HFFc6 (cell line): Measurements from ENCODE around the gene MAST4. TPM values are rescaled to one million over a fixed set of nuclear protein-coding genes. Genes with fewer than 3 reads are reported as not detected.

Source experiments
- DNase-seq: peaks from one replicate; pipeline ENCODE4 v3.0.0-alpha.2; 2018
- H3K27ac Mint-ChIP-seq: 2 replicates; pipeline ENCODE4 v1.8.0; 2020; ENCODE audit warnings: mild to moderate bottlenecking, mixed read lengths
- H3K27me3 Mint-ChIP-seq: 2 replicates; pipeline ENCODE4 v1.8.0; 2021; ENCODE audit warnings: mild to moderate bottlenecking, moderate library complexity, mixed read lengths; ENCODE audit not compliant: insufficient read depth
- H3K36me3 Mint-ChIP-seq: 2 replicates; pipeline ENCODE4 v1.8.0; 2021; ENCODE audit warnings: low read depth, mixed read lengths
- H3K4me1 Mint-ChIP-seq: 2 replicates; pipeline ENCODE4 v1.8.0; 2020; ENCODE audit warnings: low read depth, mixed read lengths
- H3K4me3 Mint-ChIP-seq: 2 replicates; pipeline ENCODE4 v1.8.0; 2020; ENCODE audit warnings: mild to moderate bottlenecking, moderate library complexity, mixed read lengths
- H3K9me3 Mint-ChIP-seq: 2 replicates; pipeline ENCODE4 v1.8.0; 2020; ENCODE audit warnings: mild to moderate bottlenecking, mixed read lengths
- total RNA-seq, 6 experiments: library from RNA; stranded (reverse); fragmentation: NEBNext Ultra II Directional; extraction: Animal tissue kit (Norgen Biotek cat#: 25700); gene quantifications; 2 replicates in 1 of 6; 3 replicates in 5 of 6; pipeline ENCODE4 v1.2.3, GENCODE V29; 2021
- TF ChIP-seq, protein P1 (sequence below): fragments of 200-600 bp; sonication (generic); IDR thresholded peaks from 2 replicates; pipeline ENCODE4 v1.5.0; 2021; ENCODE audit warnings: antibody characterized with exemption, mild to moderate bottlenecking

Gene MAST4
- total RNA-seq, 6 experiments from 2014 or later = 3.0 to 5.6 (median 3.9) TPM

DNA sequence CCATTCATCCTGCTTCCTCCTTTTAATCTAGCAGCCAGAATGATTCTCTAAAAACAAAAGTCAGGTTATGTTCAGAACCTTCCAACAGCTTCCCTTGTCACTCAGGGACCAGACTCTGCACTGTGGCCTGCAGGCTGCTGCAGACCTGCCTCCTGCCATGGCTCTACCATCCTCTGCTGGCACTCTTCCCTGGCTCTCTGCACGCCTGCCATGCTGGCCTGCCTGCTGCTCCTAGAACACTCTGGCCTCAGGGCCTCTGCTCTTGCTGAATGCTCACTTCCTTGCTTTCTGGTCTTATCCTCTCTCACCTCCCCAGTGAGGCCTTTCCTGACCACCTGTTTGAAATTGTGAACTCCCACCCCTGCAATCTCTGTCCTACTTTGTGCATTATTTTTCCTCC, 451.0 kb downstream of the MAST4 start:
- no peak for DNase-seq
- Mint-ChIP-seq H3K9me3 (no peaks in the 10 kb centered on the region), H3K36me3 (no peaks in the 10 kb centered on the region), H3K27ac (no peak overlapping the region), H3K27me3 (no peaks in the 10 kb centered on the region; the same call in none of the 2 replicates), H3K4me1 (peaks cover 14% of the 10 kb centered on the region), H3K4me3 (no peak overlapping the region)
- TF ChIP-seq, protein P1, sequence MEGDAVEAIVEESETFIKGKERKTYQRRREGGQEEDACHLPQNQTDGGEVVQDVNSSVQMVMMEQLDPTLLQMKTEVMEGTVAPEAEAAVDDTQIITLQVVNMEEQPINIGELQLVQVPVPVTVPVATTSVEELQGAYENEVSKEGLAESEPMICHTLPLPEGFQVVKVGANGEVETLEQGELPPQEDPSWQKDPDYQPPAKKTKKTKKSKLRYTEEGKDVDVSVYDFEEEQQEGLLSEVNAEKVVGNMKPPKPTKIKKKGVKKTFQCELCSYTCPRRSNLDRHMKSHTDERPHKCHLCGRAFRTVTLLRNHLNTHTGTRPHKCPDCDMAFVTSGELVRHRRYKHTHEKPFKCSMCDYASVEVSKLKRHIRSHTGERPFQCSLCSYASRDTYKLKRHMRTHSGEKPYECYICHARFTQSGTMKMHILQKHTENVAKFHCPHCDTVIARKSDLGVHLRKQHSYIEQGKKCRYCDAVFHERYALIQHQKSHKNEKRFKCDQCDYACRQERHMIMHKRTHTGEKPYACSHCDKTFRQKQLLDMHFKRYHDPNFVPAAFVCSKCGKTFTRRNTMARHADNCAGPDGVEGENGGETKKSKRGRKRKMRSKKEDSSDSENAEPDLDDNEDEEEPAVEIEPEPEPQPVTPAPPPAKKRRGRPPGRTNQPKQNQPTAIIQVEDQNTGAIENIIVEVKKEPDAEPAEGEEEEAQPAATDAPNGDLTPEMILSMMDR = no peak

DNA sequence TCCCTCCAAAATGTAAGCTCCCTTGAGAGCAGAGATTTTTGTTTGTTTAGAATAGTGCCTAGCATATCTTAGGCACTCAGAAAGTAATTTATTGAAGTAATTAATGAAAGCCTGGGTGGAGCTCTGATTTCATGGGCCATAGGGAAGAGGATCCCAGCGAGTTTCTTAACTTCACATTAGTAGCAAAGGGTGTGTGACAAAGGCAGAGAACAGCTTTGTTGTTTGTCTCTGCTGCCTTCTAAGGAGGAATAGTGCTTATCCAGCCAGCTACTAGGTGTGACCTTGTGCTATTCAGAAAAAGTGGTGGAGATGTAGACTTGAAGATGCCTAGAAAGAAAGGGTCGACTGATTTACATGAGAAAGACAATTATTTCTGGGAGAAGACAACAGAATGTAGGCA, 451.4 kb downstream of the MAST4 start:
- Mint-ChIP-seq H3K9me3 (no peaks in the 10 kb centered on the region), H3K36me3 (no peaks in the 10 kb centered on the region), H3K27ac (no peak overlapping the region), H3K4me3 (no peak overlapping the region), H3K4me1 (peaks cover 14% of the 10 kb centered on the region), H3K27me3 (no peaks in the 10 kb centered on the region; the same call in none of the 2 replicates)
- no peak for DNase-seq
- TF ChIP-seq, protein P1 = no peak

DNA sequence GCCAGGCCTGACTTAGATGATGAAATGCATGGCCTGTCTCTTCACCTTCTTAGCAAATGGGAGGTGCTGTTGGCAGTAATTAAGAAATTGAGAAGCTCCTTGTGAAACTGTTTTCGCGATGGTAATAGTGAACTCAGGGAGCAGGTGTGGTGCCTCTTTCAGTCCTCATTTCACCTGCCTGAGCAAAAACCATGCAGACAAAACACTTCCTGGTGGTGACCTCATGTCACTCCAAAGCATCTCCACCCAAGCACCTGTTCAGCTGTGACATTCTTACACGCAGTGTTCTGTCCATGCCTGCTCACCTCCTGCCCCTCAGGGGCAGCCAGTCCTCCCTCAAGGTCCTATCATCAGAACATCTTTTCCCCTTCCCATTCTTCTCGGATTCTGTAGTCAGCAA, 453.9 kb downstream of the MAST4 start:
- H3K4me3 Mint-ChIP-seq = no peak overlapping the region

GRCh38 chr5:67050635-67051034, 454.4 kb downstream of the MAST4 start:
- TF ChIP-seq, protein P1 = no peak
- Mint-ChIP-seq H3K9me3 (no peaks in the 10 kb centered on the region), H3K36me3 (no peaks in the 10 kb centered on the region), H3K27ac (no peak overlapping the region), H3K27me3 (no peaks in the 10 kb centered on the region; the same call in 1 of the 2 replicates), H3K4me3 (peak overlapping the region; percentile 15; the same call in 1 of the 2 replicates), H3K4me1 (peaks cover 14% of the 10 kb centered on the region)
- DNase-seq = no peak

More for the DNA sequence above, 453.9 kb downstream of the MAST4 start:
- no peak for DNase-seq
- Mint-ChIP-seq H3K27me3 (no peaks in the 10 kb centered on the region; the same call in 1 of the 2 replicates), H3K36me3 (no peaks in the 10 kb centered on the region), H3K4me1 (peaks cover 14% of the 10 kb centered on the region), H3K27ac (no peak overlapping the region), H3K9me3 (no peaks in the 10 kb centered on the region)
- TF ChIP-seq, protein P1 = no peak

DNA sequence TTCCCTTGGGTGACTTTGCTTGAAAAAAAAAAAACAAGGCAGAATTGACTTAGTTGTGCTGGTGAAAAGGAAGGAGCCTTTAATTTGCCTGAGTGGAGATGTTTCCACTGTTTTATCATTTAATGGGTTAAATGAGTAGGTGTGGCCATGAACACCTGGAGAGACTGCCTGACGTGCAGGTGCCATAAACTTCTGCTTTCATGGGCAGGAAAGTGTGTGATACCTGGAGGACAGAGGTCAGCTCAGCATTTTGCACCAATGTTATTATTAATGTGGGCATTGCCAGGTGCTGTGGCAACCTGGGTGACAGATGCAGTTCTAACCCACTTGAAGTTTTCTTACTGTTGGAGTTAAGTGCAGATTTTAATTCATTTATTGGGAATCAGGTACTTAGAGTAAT, 455.0 kb downstream of the MAST4 start:
- DNase-seq = no peak
- peak overlapping the region; percentile 15; the same call in 1 of the 2 replicates for H3K4me3 Mint-ChIP-seq
- H3K27ac Mint-ChIP-seq = no peak overlapping the region
- no peaks in the 10 kb centered on the region for H3K36me3 Mint-ChIP-seq
- no peaks in the 10 kb centered on the region for H3K9me3 Mint-ChIP-seq
- TF ChIP-seq, protein P1 = no peak
- no peaks in the 10 kb centered on the region; the same call in 1 of the 2 replicates for H3K27me3 Mint-ChIP-seq
- H3K4me1 Mint-ChIP-seq = peaks cover 12% of the 10 kb centered on the region

- DNase-seq = no peak
- no peak overlapping the region for H3K27ac Mint-ChIP-seq
- no peak overlapping the region for H3K4me3 Mint-ChIP-seq
- no peaks in the 10 kb centered on the region for H3K9me3 Mint-ChIP-seq
- H3K27me3 Mint-ChIP-seq = no peaks in the 10 kb centered on the region; the same call in 1 of the 2 replicates
- no peaks in the 10 kb centered on the region for H3K36me3 Mint-ChIP-seq
- TF ChIP-seq, protein P1 = no peak
- peaks cover 7% of the 10 kb centered on the region; the same call in 1 of the 2 replicates for H3K4me1 Mint-ChIP-seq
Observed at GRCh38 chr5:67052034-67052433, 455.8 kb downstream of the MAST4 start.
